ENCODE results near the gene SEL1L. TPM values are rescaled to one million over a fixed set of nuclear protein-coding genes. Genes with fewer than 3 reads are reported as not detected.
"Not testable (repeated sequence)": the region's sequence is repeated elsewhere in the genome, so short reads cannot be mapped to it uniquely, and the experiment has no call there.

SEL1L gene
- polyA plus RNA-seq, 3 donors from 2014 or later = 29.3 to 41.7 (median 31.0) TPM

GRCh38 chr14:81478446-81478845 is 55.2 kb downstream of the SEL1L start:
- Mint-ChIP-seq H3K4me3 (no peak overlapping the region), H3K4me1 (peaks cover 37 to 53% of the 10 kb centered on the region in 2 donors), H3K36me3 (peaks cover 9 to 38% (median 19%) of the 10 kb centered on the region in 3 donors), H3K27me3 (ENCODE audit: low read depth in 3 of 3) (peaks cover 0 to 7% (median 0%) of the 10 kb centered on the region in 3 donors), H3K9me3 (peaks cover 0 to 1% (median 0%) of the 10 kb centered on the region in 6 donors), H3K27ac (peak overlapping the region in 1 of 6 donors; percentile 6)
- no peak for DNase-seq

- Mint-ChIP-seq H3K4me3 (no peak overlapping the region), H3K27me3 (ENCODE audit: low read depth in 3 of 3) (peaks cover 0 to 7% (median 0%) of the 10 kb centered on the region in 3 donors), H3K27ac (no peak overlapping the region), H3K4me1 (peaks cover 40 to 62% of the 10 kb centered on the region in 2 donors), H3K9me3 (peaks cover 0 to 1% (median 0%) of the 10 kb centered on the region in 6 donors), H3K36me3 (peaks cover 9 to 34% (median 19%) of the 10 kb centered on the region in 3 donors)
- no peak for DNase-seq
Measured at GRCh38 chr14:81476816-81477215, 56.8 kb downstream of the SEL1L start.

- Mint-ChIP-seq H3K9me3 (no peaks in the 10 kb centered on the region), H3K36me3 (peaks cover 2 to 28% (median 19%) of the 10 kb centered on the region in 3 donors), H3K27ac (peak overlapping the region; percentile 90 to 97 (median 94)), H3K27me3 (ENCODE audit: low read depth in 3 of 3) (peaks cover 0 to 1% (median 0%) of the 10 kb centered on the region in 3 donors), H3K4me1 (peaks cover 31 to 50% of the 10 kb centered on the region in 2 donors), H3K4me3 (peak overlapping the region; percentile 75 to 89 (median 86))
- DNase-seq = peak; percentile 7 to 13 (median 12)
Measured at GRCh38 chr14:81474685-81475324, 58.8 kb downstream of the SEL1L start.

GRCh38 chr14:81474148-81474492 is 59.5 kb downstream of the SEL1L start:
- H3K27me3 Mint-ChIP-seq (ENCODE audit: low read depth in 3 of 3) = peaks cover 0 to 1% (median 0%) of the 10 kb centered on the region in 3 donors
- no peaks in the 10 kb centered on the region for H3K9me3 Mint-ChIP-seq
- H3K27ac Mint-ChIP-seq = peak overlapping the region; percentile 90 to 97 (median 94)
- peaks cover 28 to 43% of the 10 kb centered on the region in 2 donors for H3K4me1 Mint-ChIP-seq
- peaks cover 0 to 23% (median 16%) of the 10 kb centered on the region in 3 donors for H3K36me3 Mint-ChIP-seq
- DNase-seq = peak; percentile 29 to 43 (median 38)
- peak overlapping the region; percentile 75 to 89 (median 86) for H3K4me3 Mint-ChIP-seq

GRCh38 chr14:81473456-81474147 is 60.1 kb downstream of the SEL1L start:
- Mint-ChIP-seq H3K27ac (peak overlapping the region; percentile 90 to 97 (median 94)), H3K36me3 (peaks cover 0 to 19% (median 14%) of the 10 kb centered on the region in 3 donors), H3K4me1 (peaks cover 27 to 38% of the 10 kb centered on the region in 2 donors), H3K9me3 (no peaks in the 10 kb centered on the region), H3K27me3 (ENCODE audit: low read depth in 3 of 3) (peaks cover 0 to 1% (median 0%) of the 10 kb centered on the region in 3 donors), H3K4me3 (peak overlapping the region; percentile 75 to 89 (median 86))
- DNase-seq = no peak

GRCh38 chr14:81472096-81472800 is 61.4 kb downstream of the SEL1L start:
- peaks cover 0 to 8% (median 7%) of the 10 kb centered on the region in 3 donors for H3K36me3 Mint-ChIP-seq
- H3K27ac Mint-ChIP-seq = peak overlapping the region in 4 of 6 donors; percentile 4 to 69 (median 8)
- no peak for DNase-seq
- peaks cover 27 to 38% of the 10 kb centered on the region in 2 donors for H3K4me1 Mint-ChIP-seq
- peaks cover 0 to 1% (median 0%) of the 10 kb centered on the region in 3 donors for H3K27me3 Mint-ChIP-seq (ENCODE audit: low read depth in 3 of 3)
- no peak overlapping the region for H3K4me3 Mint-ChIP-seq
- no peaks in the 10 kb centered on the region for H3K9me3 Mint-ChIP-seq

- Mint-ChIP-seq H3K27me3 (ENCODE audit: low read depth in 3 of 3) (peaks cover 0 to 1% (median 0%) of the 10 kb centered on the region in 3 donors), H3K36me3 (no peaks in the 10 kb centered on the region), H3K4me1 (peaks cover 25 to 36% of the 10 kb centered on the region in 2 donors), H3K27ac (no peak overlapping the region), H3K9me3 (no peaks in the 10 kb centered on the region), H3K4me3 (no peak overlapping the region)
- DNase-seq = no peak
Measured at GRCh38 chr14:81471062-81471461, 62.6 kb downstream of the SEL1L start.

- H3K9me3 Mint-ChIP-seq; DNase-seq; H3K27me3 Mint-ChIP-seq (ENCODE audit: low read depth in 3 of 3); H3K4me3 Mint-ChIP-seq; H3K27ac Mint-ChIP-seq; H3K36me3 Mint-ChIP-seq: not testable (repeated sequence)
- H3K4me1 Mint-ChIP-seq = peaks cover 23 to 30% of the 10 kb centered on the region in 2 donors
Measured at GRCh38 chr14:81470557-81470826, 63.2 kb downstream of the SEL1L start.

- Mint-ChIP-seq H3K27me3 (ENCODE audit: low read depth in 3 of 3) (peaks cover 0 to 2% (median 0%) of the 10 kb centered on the region in 3 donors), H3K4me1 (peaks cover 6 to 10% of the 10 kb centered on the region in 2 donors), H3K9me3 (no peaks in the 10 kb centered on the region), H3K36me3 (no peaks in the 10 kb centered on the region), H3K27ac (no peak overlapping the region), H3K4me3 (no peak overlapping the region)
- no peak for DNase-seq
Measured at GRCh38 chr14:81466854-81467253, 66.8 kb downstream of the SEL1L start.

- no peak for DNase-seq
- no peaks in the 10 kb centered on the region for H3K36me3 Mint-ChIP-seq
- peak overlapping the region in 1 of 6 donors; percentile 69 for H3K27ac Mint-ChIP-seq
- H3K27me3 Mint-ChIP-seq (ENCODE audit: low read depth in 3 of 3) = peaks cover 0 to 2% (median 0%) of the 10 kb centered on the region in 3 donors
- peaks cover 6 to 10% of the 10 kb centered on the region in 2 donors for H3K4me1 Mint-ChIP-seq
- no peaks in the 10 kb centered on the region for H3K9me3 Mint-ChIP-seq
- peak overlapping the region; percentile 60 to 89 (median 75) for H3K4me3 Mint-ChIP-seq
Measured at GRCh38 chr14:81465507-81466228, 68.0 kb downstream of the SEL1L start.

- not testable (repeated sequence) for DNase-seq; H3K4me1 Mint-ChIP-seq; H3K9me3 Mint-ChIP-seq; H3K27me3 Mint-ChIP-seq (ENCODE audit: low read depth in 3 of 3); H3K36me3 Mint-ChIP-seq
- peak overlapping the region; percentile 87 to 95 (median 89) for H3K4me3 Mint-ChIP-seq
- peak overlapping the region; percentile 69 to 90 (median 84) for H3K27ac Mint-ChIP-seq
Measured at GRCh38 chr14:81465003-81465392, 68.7 kb downstream of the SEL1L start.

- H3K4me1 Mint-ChIP-seq = peaks cover 6 to 12% of the 10 kb centered on the region in 2 donors
- peak overlapping the region; percentile 69 to 90 (median 84) for H3K27ac Mint-ChIP-seq
- no peaks in the 10 kb centered on the region for H3K9me3 Mint-ChIP-seq
- H3K4me3 Mint-ChIP-seq = peak overlapping the region; percentile 87 to 95 (median 89)
- peak; percentile 65 to 73 (median 70) for DNase-seq
- H3K36me3 Mint-ChIP-seq = no peaks in the 10 kb centered on the region
- peaks cover 0 to 2% (median 0%) of the 10 kb centered on the region in 3 donors for H3K27me3 Mint-ChIP-seq (ENCODE audit: low read depth in 3 of 3)
Measured at GRCh38 chr14:81464253-81465002, 69.2 kb downstream of the SEL1L start.

- not testable (repeated sequence) for DNase-seq; H3K27ac Mint-ChIP-seq; H3K27me3 Mint-ChIP-seq (ENCODE audit: low read depth in 3 of 3); H3K4me3 Mint-ChIP-seq; H3K9me3 Mint-ChIP-seq; H3K36me3 Mint-ChIP-seq
- peaks cover 10 to 15% of the 10 kb centered on the region in 2 donors for H3K4me1 Mint-ChIP-seq
Measured at GRCh38 chr14:81462356-81462755, 71.3 kb downstream of the SEL1L start.
